HG03175 (cell line): ENCODE measurements around the gene EGFL8.
"Not testable (repeated sequence)": the region's sequence is repeated elsewhere in the genome, so short reads cannot be mapped to it uniquely, and the experiment has no call there.

Experiments
- ATAC-seq: cut with Tn5 transposase; IDR thresholded peaks from one replicate; pipeline ENCODE4 v1.9.1; 2021; ENCODE audit warnings: mild to moderate bottlenecking, moderate library complexity; ENCODE audit not compliant: unreplicated experiment

EGFL8 gene

GRCh38 chr6:32194825-32195651 is 30.6 kb downstream of the EGFL8 start:
- no peak for ATAC-seq

GRCh38 chr6:32195652-32195901 is 31.2 kb downstream of the EGFL8 start:
- peak; percentile 73 for ATAC-seq

GRCh38 chr6:32195902-32196681 is 31.7 kb downstream of the EGFL8 start:
- ATAC-seq, result peak; percentile 73

- ATAC-seq, result no peak
Observed at GRCh38 chr6:32196682-32197616, 32.6 kb downstream of the EGFL8 start.

- no peak for ATAC-seq
Observed at GRCh38 chr6:32198345-32198696, 33.9 kb downstream of the EGFL8 start.

- ATAC-seq, result no peak
Observed at GRCh38 chr6:32198866-32199265, 34.5 kb downstream of the EGFL8 start.

GRCh38 chr6:32200711-32201475 is 36.5 kb downstream of the EGFL8 start:
- no peak for ATAC-seq

GRCh38 chr6:32202186-32202585 is 37.8 kb downstream of the EGFL8 start:
- ATAC-seq, result no peak

GRCh38 chr6:32203426-32204267 is 39.3 kb downstream of the EGFL8 start:
- ATAC-seq, result no peak

GRCh38 chr6:32204268-32204715 is 39.9 kb downstream of the EGFL8 start:
- no peak for ATAC-seq

- no peak for ATAC-seq
Observed at GRCh38 chr6:32208996-32209395, 44.6 kb downstream of the EGFL8 start.

GRCh38 chr6:32210191-32210601 is 45.8 kb downstream of the EGFL8 start:
- no peak for ATAC-seq

- ATAC-seq, result not testable (repeated sequence)
Observed at GRCh38 chr6:32211432-32211831, 47.0 kb downstream of the EGFL8 start.

GRCh38 chr6:32212076-32212760 is 47.8 kb downstream of the EGFL8 start:
- ATAC-seq, result no peak

GRCh38 chr6:32213649-32214048 is 49.3 kb downstream of the EGFL8 start:
- no peak for ATAC-seq

GRCh38 chr6:32214126-32214525 is 49.7 kb downstream of the EGFL8 start:
- ATAC-seq, result no peak

- no peak for ATAC-seq
Observed at GRCh38 chr6:32215617-32216016, 51.2 kb downstream of the EGFL8 start.

- ATAC-seq, result no peak
Observed at GRCh38 chr6:32216285-32216684, 51.9 kb downstream of the EGFL8 start.

GRCh38 chr6:32216998-32217397 is 52.6 kb downstream of the EGFL8 start:
- no peak for ATAC-seq
